ENCODE data around the gene PLK5. TPM values are rescaled to one million over a fixed set of nuclear protein-coding genes. Genes with fewer than 3 reads are reported as not detected.
A peak's percentile ranks its signal among the peaks of the same experiment; 100 is the strongest.

PLK5 gene
- total RNA-seq, 1 experiment from 2014 or later = 0.57 TPM

- TF ChIP-seq CTCF (conservative IDR thresholded peaks at IDR 0.05) = no peak
Measured at GRCh38 chr19:1580382-1580781, 56.5 kb downstream of the PLK5 start.

More at GRCh38 chr19:1580382-1580781, 56.5 kb downstream of the PLK5 start:
- Histone ChIP-seq H3K79me1 (ENCODE audit: insufficient read depth, low read depth, low read length, poor library complexity, severe bottlenecking) (no peaks in the 10 kb centered on the region), H3K9ac (ENCODE audit: extremely low read depth, insufficient read length, low read length) (no peak overlapping the region), H2AK5ac (ENCODE audit: insufficient read length, low read length) (no peak overlapping the region), H3K4me2 (ENCODE audit: insufficient read depth, insufficient read length, low read length) (no peak overlapping the region), H3T11ph (ENCODE audit: low read length) (no peak overlapping the region), H4K91ac (ENCODE audit: insufficient read length, low read depth, low read length) (no peak overlapping the region), H2AFZ (ENCODE audit: low read length) (no peak overlapping the region), H2BK20ac (ENCODE audit: low read depth, low read length, poor library complexity, severe bottlenecking) (no peak overlapping the region), H3K18ac (ENCODE audit: insufficient read length, low read depth, low read length) (no peak overlapping the region), H3K23me2 (ENCODE audit: insufficient read length, low read depth, low read length, poor library complexity, severe bottlenecking) (no peaks in the 10 kb centered on the region), H4K8ac (replicated peaks; ENCODE audit: insufficient read length, low read depth, low read length) (no peak overlapping the region), H4K5ac (ENCODE audit: insufficient read length, low read depth, low read length) (no peak overlapping the region), H2BK15ac (ENCODE audit: low read depth, low read length) (no peak overlapping the region), H3K4me1 (ENCODE audit: insufficient read depth, low read length) (no peaks in the 10 kb centered on the region), H3K9me3 (ENCODE audit: control insufficient read depth, low read depth, low read length) (no peaks in the 10 kb centered on the region), H2BK12ac (ENCODE audit: insufficient read length, low read depth, low read length) (no peak overlapping the region), H3K27ac (ENCODE audit: insufficient read length, low read depth, low read length) (no peak overlapping the region), H3K4ac (ENCODE audit: low read depth, low read length) (no peak overlapping the region), H3K79me2 (ENCODE audit: insufficient read depth, low read length) (no peaks in the 10 kb centered on the region), H4K20me1 (ENCODE audit: control insufficient read depth, insufficient read depth, insufficient read length) (no peaks in the 10 kb centered on the region), H3K27me3 (ENCODE audit: insufficient read depth, low read length) (no peaks in the 10 kb centered on the region), H2BK5ac (ENCODE audit: insufficient read length, low read length) (no peak overlapping the region), H3K23ac (ENCODE audit: insufficient read length, low read depth, low read length) (no peak overlapping the region), H2BK120ac (ENCODE audit: low read depth, low read length, poor library complexity, severe bottlenecking) (no peak overlapping the region), H3K14ac (ENCODE audit: insufficient read depth, low read length) (no peak overlapping the region), H3K56ac (ENCODE audit: insufficient read length, low read depth, low read length) (no peak overlapping the region)
- WGBS (ENCODE audit: extremely low coverage, insufficient read length, low lambda C conversion rate) = no CpG with 5 or more reads among the region's 20 CpGs
- Mint-ChIP-seq H3K36me3 (ENCODE audit: insufficient read depth in 1 of 3, low read depth in 3 of 3) (peaks cover 30 to 77% (median 68%) of the 10 kb centered on the region in 3 experiments; a peak in 6 of 7 replicates), H3K27ac (peak overlapping the region in 1 of 3 experiments; percentile 40; a peak in 1 of 7 replicates), H3K4me1 (no peaks in the 10 kb centered on the region), H3K27me3 (ENCODE audit: low read depth) (no peaks in the 10 kb centered on the region; the same call in 1 of the 2 replicates), H3K9me3 (no peaks in the 10 kb centered on the region; a peak in 1 of 5 replicates), H3K4me3 (no peak overlapping the region)
- no peak for DNase-seq
